Measurements from ENCODE around the gene HLA-DMA. TPM values are rescaled to one million over a fixed set of nuclear protein-coding genes. Genes with fewer than 3 reads are reported as not detected.

HLA-DMA gene
- total and polyA plus RNA-seq, 2 of the 13 experiments (the other 11 are each of a cell fraction or from before 2014, with no cell fraction given), result 0.70 to 0.71 TPM

GRCh38 chr6:32972353-32973143 is 19.7 kb upstream of the HLA-DMA start (continued):
- TF ChIP-seq, protein P1, sequence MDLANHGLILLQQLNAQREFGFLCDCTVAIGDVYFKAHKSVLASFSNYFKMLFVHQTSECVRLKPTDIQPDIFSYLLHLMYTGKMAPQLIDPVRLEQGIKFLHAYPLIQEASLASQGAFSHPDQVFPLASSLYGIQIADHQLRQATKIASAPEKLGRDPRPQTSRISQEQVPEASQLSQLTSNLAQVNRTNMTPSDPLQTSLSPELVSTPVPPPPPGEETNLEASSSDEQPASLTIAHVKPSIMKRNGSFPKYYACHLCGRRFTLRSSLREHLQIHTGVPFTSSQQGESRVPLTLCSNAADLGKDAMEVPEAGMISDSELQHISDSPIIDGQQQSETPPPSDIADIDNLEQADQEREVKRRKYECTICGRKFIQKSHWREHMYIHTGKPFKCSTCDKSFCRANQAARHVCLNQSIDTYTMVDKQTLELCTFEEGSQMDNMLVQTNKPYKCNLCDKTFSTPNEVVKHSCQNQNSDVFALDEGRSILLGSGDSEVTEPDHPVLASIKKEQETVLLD (CRISPR knock-in tag; IDR thresholded peaks at IDR 0.05; ENCODE audit: low read depth), result peak; percentile 39; the same call in 1 of the 2 replicates
- TF ChIP-seq, protein P2, sequence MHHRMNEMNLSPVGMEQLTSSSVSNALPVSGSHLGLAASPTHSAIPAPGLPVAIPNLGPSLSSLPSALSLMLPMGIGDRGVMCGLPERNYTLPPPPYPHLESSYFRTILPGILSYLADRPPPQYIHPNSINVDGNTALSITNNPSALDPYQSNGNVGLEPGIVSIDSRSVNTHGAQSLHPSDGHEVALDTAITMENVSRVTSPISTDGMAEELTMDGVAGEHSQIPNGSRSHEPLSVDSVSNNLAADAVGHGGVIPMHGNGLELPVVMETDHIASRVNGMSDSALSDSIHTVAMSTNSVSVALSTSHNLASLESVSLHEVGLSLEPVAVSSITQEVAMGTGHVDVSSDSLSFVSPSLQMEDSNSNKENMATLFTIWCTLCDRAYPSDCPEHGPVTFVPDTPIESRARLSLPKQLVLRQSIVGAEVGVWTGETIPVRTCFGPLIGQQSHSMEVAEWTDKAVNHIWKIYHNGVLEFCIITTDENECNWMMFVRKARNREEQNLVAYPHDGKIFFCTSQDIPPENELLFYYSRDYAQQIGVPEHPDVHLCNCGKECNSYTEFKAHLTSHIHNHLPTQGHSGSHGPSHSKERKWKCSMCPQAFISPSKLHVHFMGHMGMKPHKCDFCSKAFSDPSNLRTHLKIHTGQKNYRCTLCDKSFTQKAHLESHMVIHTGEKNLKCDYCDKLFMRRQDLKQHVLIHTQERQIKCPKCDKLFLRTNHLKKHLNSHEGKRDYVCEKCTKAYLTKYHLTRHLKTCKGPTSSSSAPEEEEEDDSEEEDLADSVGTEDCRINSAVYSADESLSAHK (CRISPR knock-in tag; IDR thresholded peaks at IDR 0.05; ENCODE audit: borderline replicate concordance), result no peak
- TF ChIP-seq GTF3A (CRISPR knock-in tag; conservative IDR thresholded peaks at IDR 0.05) (0 out of 2 replicates have a peak, but pooled peaks have one; percentile 11), SIX4 (CRISPR knock-in tag; IDR thresholded peaks at IDR 0.05) (no peak), SATB2 (CRISPR knock-in tag; IDR thresholded peaks at IDR 0.05) (no peak; the same call in 1 of the 2 replicates), TIGD3 (CRISPR knock-in tag; IDR thresholded peaks at IDR 0.05; ENCODE audit: borderline replicate concordance) (no peak), ZEB1 (IDR thresholded peaks at IDR 0.05; ENCODE audit: insufficient replicate concordance, low read depth) (no peak), ZNF260 (CRISPR knock-in tag; IDR thresholded peaks at IDR 0.05; ENCODE audit: borderline replicate concordance, low read depth) (no peak), RBFOX2 (IDR thresholded peaks at IDR 0.05; ENCODE audit: low read depth, low read length) (peak; percentile 81), ZBTB7B (CRISPR knock-in tag; IDR thresholded peaks at IDR 0.05) (no peak)
- TF ChIP-seq, protein P3, sequence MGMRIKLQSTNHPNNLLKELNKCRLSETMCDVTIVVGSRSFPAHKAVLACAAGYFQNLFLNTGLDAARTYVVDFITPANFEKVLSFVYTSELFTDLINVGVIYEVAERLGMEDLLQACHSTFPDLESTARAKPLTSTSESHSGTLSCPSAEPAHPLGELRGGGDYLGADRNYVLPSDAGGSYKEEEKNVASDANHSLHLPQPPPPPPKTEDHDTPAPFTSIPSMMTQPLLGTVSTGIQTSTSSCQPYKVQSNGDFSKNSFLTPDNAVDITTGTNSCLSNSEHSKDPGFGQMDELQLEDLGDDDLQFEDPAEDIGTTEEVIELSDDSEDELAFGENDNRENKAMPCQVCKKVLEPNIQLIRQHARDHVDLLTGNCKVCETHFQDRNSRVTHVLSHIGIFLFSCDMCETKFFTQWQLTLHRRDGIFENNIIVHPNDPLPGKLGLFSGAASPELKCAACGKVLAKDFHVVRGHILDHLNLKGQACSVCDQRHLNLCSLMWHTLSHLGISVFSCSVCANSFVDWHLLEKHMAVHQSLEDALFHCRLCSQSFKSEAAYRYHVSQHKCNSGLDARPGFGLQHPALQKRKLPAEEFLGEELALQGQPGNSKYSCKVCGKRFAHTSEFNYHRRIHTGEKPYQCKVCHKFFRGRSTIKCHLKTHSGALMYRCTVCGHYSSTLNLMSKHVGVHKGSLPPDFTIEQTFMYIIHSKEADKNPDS (CRISPR knock-in tag; IDR thresholded peaks at IDR 0.05), result no peak
- TF ChIP-seq, protein P4, sequence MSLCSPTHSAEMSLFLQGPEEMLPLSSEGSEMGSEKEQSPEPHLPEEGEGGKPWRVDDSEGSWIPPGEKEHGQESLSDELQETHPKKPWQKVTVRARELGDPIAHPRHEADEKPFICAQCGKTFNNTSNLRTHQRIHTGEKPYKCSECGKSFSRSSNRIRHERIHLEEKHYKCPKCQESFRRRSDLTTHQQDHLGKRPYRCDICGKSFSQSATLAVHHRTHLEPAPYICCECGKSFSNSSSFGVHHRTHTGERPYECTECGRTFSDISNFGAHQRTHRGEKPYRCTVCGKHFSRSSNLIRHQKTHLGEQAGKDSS (CRISPR knock-in tag; IDR thresholded peaks at IDR 0.05; ENCODE audit: borderline replicate concordance, low read depth), result no peak
- TF ChIP-seq, protein P5, sequence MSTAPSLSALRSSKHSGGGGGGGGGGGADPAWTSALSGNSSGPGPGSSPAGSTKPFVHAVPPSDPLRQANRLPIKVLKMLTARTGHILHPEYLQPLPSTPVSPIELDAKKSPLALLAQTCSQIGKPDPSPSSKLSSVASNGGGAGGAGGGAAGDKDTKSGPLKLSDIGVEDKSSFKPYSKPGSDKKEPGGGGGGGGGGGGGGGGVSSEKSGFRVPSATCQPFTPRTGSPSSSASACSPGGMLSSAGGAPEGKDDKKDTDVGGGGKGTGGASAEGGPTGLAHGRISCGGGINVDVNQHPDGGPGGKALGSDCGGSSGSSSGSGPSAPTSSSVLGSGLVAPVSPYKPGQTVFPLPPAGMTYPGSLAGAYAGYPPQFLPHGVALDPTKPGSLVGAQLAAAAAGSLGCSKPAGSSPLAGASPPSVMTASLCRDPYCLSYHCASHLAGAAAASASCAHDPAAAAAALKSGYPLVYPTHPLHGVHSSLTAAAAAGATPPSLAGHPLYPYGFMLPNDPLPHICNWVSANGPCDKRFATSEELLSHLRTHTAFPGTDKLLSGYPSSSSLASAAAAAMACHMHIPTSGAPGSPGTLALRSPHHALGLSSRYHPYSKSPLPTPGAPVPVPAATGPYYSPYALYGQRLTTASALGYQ (CRISPR knock-in tag; IDR thresholded peaks at IDR 0.05), result no peak
